GM23338 (cell line): ENCODE results near the gene PCSK2.

Experiments used
- CREB1 ChIP-seq: fragments of 250-450 bp; sonication (Bioruptor Pico); IDR thresholded peaks from 2 replicates; pipeline ENCODE4 v1.5.0; 2020; ENCODE audit warnings: low read depth, mild to moderate bottlenecking, moderate library complexity
- EZH2phosphoT487 ChIP-seq: fragments of 200-600 bp; sonication (generic); IDR thresholded peaks from one replicate; pipeline ENCODE4 v1.8.1; 2018; ENCODE audit warnings: antibody characterized with exemption; ENCODE audit not compliant: unreplicated experiment
- JUNB ChIP-seq: IDR thresholded peaks from one replicate; pipeline ENCODE4 v1.6.1; 2016; ENCODE audit warnings: antibody characterized with exemption; ENCODE audit not compliant: unreplicated experiment
- POLR2AphosphoS5 ChIP-seq: IDR thresholded peaks from 2 replicates; pipeline ENCODE4 v1.6.1; 2016; ENCODE audit warnings: antibody characterized with exemption, low read depth
- TF ChIP-seq, protein P1 (sequence below), 2 experiments: fragments of 200-600 bp in 1 of 2; sonication (generic) in 1 of 2; conservative IDR thresholded peaks; 2 replicates each; pipeline versions ENCODE4 v1.5.1 to v1.6.1; 2016 to 2017; ENCODE audit warnings: antibody characterized with exemption in 2 of 2, low read depth in 2 of 2, mild to moderate bottlenecking in 2 of 2, moderate library complexity in 1 of 2
- TF ChIP-seq, protein P2 (sequence below): IDR thresholded peaks from 2 replicates; pipeline ENCODE4 v1.6.1; 2016; ENCODE audit warnings: antibody characterized with exemption

DNA sequence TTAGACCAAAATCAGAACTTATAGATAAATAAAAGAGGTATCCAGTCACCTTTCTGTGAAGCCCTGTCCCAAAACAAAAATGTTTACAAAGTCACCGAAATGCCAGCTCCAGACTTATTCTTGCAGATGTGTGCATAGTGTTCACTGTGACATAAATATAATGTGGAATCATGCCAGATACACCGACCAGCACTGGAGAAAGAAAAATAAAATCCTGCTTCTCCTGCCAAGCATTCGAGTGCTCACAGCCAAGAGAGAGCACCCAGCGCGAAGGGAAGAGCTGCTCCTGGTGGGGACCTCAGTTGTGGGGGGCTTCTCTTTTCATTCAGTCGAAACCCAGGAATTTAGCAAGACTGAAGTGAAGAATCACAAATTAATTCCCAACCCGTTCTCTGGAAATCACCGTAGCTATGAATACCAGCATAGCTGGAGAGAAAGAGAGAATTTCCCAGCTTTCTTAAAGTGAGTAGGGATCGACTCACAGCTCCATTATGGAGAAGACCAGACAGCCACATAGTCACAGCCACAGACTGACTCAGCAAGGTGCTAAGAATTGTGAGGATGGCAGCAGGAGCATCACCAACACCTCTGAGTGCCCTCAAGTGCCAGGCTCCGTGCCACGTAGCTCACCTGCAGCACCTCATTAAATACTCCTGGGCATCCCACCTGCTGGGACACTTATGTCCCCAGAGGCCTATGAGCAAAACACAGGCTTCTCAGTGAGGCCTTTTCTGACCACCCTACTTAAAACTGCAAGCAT is 271.2 kb downstream of the PCSK2 start:
- TF ChIP-seq JUNB (no peak), CREB1 (CRISPR knock-in tag) (no peak), POLR2AphosphoS5 (no peak), EZH2phosphoT487 (no peak)
- TF ChIP-seq, protein P1, sequence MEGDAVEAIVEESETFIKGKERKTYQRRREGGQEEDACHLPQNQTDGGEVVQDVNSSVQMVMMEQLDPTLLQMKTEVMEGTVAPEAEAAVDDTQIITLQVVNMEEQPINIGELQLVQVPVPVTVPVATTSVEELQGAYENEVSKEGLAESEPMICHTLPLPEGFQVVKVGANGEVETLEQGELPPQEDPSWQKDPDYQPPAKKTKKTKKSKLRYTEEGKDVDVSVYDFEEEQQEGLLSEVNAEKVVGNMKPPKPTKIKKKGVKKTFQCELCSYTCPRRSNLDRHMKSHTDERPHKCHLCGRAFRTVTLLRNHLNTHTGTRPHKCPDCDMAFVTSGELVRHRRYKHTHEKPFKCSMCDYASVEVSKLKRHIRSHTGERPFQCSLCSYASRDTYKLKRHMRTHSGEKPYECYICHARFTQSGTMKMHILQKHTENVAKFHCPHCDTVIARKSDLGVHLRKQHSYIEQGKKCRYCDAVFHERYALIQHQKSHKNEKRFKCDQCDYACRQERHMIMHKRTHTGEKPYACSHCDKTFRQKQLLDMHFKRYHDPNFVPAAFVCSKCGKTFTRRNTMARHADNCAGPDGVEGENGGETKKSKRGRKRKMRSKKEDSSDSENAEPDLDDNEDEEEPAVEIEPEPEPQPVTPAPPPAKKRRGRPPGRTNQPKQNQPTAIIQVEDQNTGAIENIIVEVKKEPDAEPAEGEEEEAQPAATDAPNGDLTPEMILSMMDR (conservative IDR thresholded peaks at IDR 0.05; ENCODE audit: low read depth in 2 of 2) = no peak
- TF ChIP-seq, protein P2, sequence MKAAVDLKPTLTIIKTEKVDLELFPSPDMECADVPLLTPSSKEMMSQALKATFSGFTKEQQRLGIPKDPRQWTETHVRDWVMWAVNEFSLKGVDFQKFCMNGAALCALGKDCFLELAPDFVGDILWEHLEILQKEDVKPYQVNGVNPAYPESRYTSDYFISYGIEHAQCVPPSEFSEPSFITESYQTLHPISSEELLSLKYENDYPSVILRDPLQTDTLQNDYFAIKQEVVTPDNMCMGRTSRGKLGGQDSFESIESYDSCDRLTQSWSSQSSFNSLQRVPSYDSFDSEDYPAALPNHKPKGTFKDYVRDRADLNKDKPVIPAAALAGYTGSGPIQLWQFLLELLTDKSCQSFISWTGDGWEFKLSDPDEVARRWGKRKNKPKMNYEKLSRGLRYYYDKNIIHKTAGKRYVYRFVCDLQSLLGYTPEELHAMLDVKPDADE = no peak
